Pancreas (tissue), 10 donors: ENCODE data around the gene LRRC4C. TPM values are rescaled to one million over a fixed set of nuclear protein-coding genes. Genes with fewer than 3 reads are reported as not detected.

ENCODE experiments used
- ATAC-seq, 4 donors: fragments of 200-7000 bp; cut with Tn5 transposase; one replicate each; pipeline versions ENCODE4 v1.8.0 to v1.9.1; 2020; ENCODE audit warnings: mild to moderate bottlenecking in 4 of 4, moderate library complexity in 4 of 4
- DNase-seq, 6 donors: peaks; one replicate each; pipeline ENCODE4 v3.0.0-alpha.2; 2020
- FAIRE-seq: peaks from 2 replicates; lab custom pipeline; 2012; peaks lifted over from hg19 to GRCh38; lab: Jason Lieb, UNC
- H3K27ac ChIP-seq, 4 donors: fragments of 200-600 bp; sonication (generic); 1 replicate in 3 of 4; 2 replicates in 1 of 4; pipeline versions ENCODE4 v1.5.0 to v1.8.0; 2020
- H3K27me3 ChIP-seq, 4 donors: fragments of 200-600 bp; one replicate each; pipeline ENCODE4 v1.8.0; 2021
- H3K36me3 ChIP-seq, 3 donors: fragments of 200-600 bp; sonication (generic) in 1 of 3; one replicate each; pipeline versions ENCODE4 v1.5.0 to v1.8.0; 2020 to 2021
- H3K4me1 ChIP-seq, 3 donors: fragments of 200-600 bp; one replicate each; pipeline ENCODE4 v1.8.0; 2021
- H3K4me3 ChIP-seq, 4 donors: fragments of 200-600 bp; sonication (generic) in 2 of 4; one replicate each; pipeline versions ENCODE4 v1.5.0 to v1.8.0; 2020 to 2021
- H3K9me3 ChIP-seq, 4 donors: fragments of 200-600 bp; one replicate each; pipeline ENCODE4 v1.8.0; 2021
- CTCF ChIP-seq, 4 donors: fragments of 200-600 bp; sonication (generic) in 3 of 4; IDR thresholded peaks; one replicate each; pipeline versions ENCODE4 v1.5.0 to v1.8.0; 2021; ENCODE audit warnings: antibody characterized with exemption in 4 of 4
- WGBS, 2 donors: extraction: QIAGEN DNeasy Blood & Tissue Kit; methylation state at CpG; one replicate each; pipeline ENCODE4 v1.1.7; 2013; 5-methylcytosine and 5-hydroxymethylcytosine counted together
- intact Hi-C, 3 donors: fragments of 100-400 bp; cut with DNase I; formaldehyde crosslinking; loops; one replicate each; pipeline versions ENCODE4 v1.11.1 to v1.14.2; 2022
- polyA plus RNA-seq, 2 donors: library from polyadenylated mRNA; stranded (reverse); fragments of 200-250 nt; gene quantifications; one replicate each; pipeline ENCODE4 v1.2.3, GENCODE V29; 2013
- total RNA-seq, 6 donors: library from RNA; stranded (reverse); fragmentation: NEBNext Ultra II Directional in 4 of 6; extraction: Animal tissue kit (Norgen Biotek cat#: 25700) in 4 of 6; gene quantifications; one replicate each; pipeline versions ENCODE4 v1.2.1 to v1.2.4, GENCODE V29; 2021 to 2023
- donor health status: healthy with polysubstance abuse.
- donor health status: DM: no; HTN: no; CAD: no; lungs with moderate emphysema.
- donor health status: DM: no; HTN: no; CAD: no.
- donor health status: control.
- donor health status: control.
- donor health status: Bipolar disorder and iron deficiency.
- donor health status: DM: yes; HTN: yes; CAD: no.
- donor health status: DM: no; HTN: no; CAD: no.
- donor health status: DM: no; HTN: no; CAD: no.
- donor health status: DM: yes; HTN: yes; CAD: no.

The LRRC4C gene
- total and polyA plus RNA-seq, 8 donors: 0.04 to 0.84 (median 0.16) TPM

GRCh38 chr11:40387240-40387980, 1072.0 kb downstream of the LRRC4C start:
- Histone ChIP-seq H3K4me3 (no peak overlapping the region), H3K4me1 (peaks cover 0 to 6% (median 0%) of the 10 kb centered on the region in 3 donors), H3K27me3 (no peaks in the 10 kb centered on the region), H3K9me3 (no peaks in the 10 kb centered on the region), H3K27ac (no peak overlapping the region), H3K36me3 (no peaks in the 10 kb centered on the region)
- FAIRE-seq: no peak
- 57 to 66% methylated on average over 2 of the region's 2 CpGs for WGBS, 2 donors
- no peak for ATAC-seq
- intact Hi-C loops: no loop called here
- DNase-seq: no peak
- TF ChIP-seq CTCF (IDR thresholded peaks at IDR 0.05): no peak

- ATAC-seq: no peak
- H3K36me3 ChIP-seq: no peaks in the 10 kb centered on the region
- no peak for TF ChIP-seq CTCF (IDR thresholded peaks at IDR 0.05)
- H3K27ac ChIP-seq: no peak overlapping the region
- H3K9me3 ChIP-seq: no peaks in the 10 kb centered on the region
- 52 to 80% methylated on average over 1 of the region's 1 CpG for WGBS, 2 donors
- peaks cover 0 to 6% (median 0%) of the 10 kb centered on the region in 3 donors for H3K4me1 ChIP-seq
- no peaks in the 10 kb centered on the region for H3K27me3 ChIP-seq
- H3K4me3 ChIP-seq: no peak overlapping the region
- DNase-seq: no peak
- no peak for FAIRE-seq
- intact Hi-C loops: no loop called here
Measured at GRCh38 chr11:40384991-40385390, 1074.5 kb downstream of the LRRC4C start.

GRCh38 chr11:40381481-40381880, 1078.0 kb downstream of the LRRC4C start:
- FAIRE-seq (no peak), DNase-seq (no peak), ATAC-seq (no peak)
- H3K4me1 ChIP-seq: no peaks in the 10 kb centered on the region
- H3K27me3 ChIP-seq: no peaks in the 10 kb centered on the region
- no peak overlapping the region for H3K4me3 ChIP-seq
- 58 to 70% methylated on average over 3 of the region's 3 CpGs for WGBS, 2 donors
- H3K36me3 ChIP-seq: no peaks in the 10 kb centered on the region
- no peaks in the 10 kb centered on the region for H3K9me3 ChIP-seq
- no peak for TF ChIP-seq CTCF (IDR thresholded peaks at IDR 0.05)
- H3K27ac ChIP-seq: no peak overlapping the region
- intact Hi-C loops: no loop called here

- intact Hi-C loops: no loop called here
- ATAC-seq (no peak), FAIRE-seq (no peak), DNase-seq (no peak)
- H3K36me3 ChIP-seq: no peaks in the 10 kb centered on the region
- H3K9me3 ChIP-seq: no peaks in the 10 kb centered on the region
- 60 to 69% methylated on average over 5 of the region's 5 CpGs for WGBS, 2 donors
- H3K4me3 ChIP-seq: no peak overlapping the region
- no peak for TF ChIP-seq CTCF (IDR thresholded peaks at IDR 0.05)
- no peak overlapping the region for H3K27ac ChIP-seq
- no peaks in the 10 kb centered on the region for H3K27me3 ChIP-seq
- no peaks in the 10 kb centered on the region for H3K4me1 ChIP-seq
Measured at GRCh38 chr11:40380835-40381234, 1078.6 kb downstream of the LRRC4C start.

GRCh38 chr11:40376331-40376730, 1083.1 kb downstream of the LRRC4C start:
- H3K36me3 ChIP-seq: no peaks in the 10 kb centered on the region
- H3K4me3 ChIP-seq: no peak overlapping the region
- WGBS, 2 donors: 73 to 84% methylated on average over 3 of the region's 3 CpGs
- no peak for TF ChIP-seq CTCF (IDR thresholded peaks at IDR 0.05)
- H3K4me1 ChIP-seq: no peaks in the 10 kb centered on the region
- ATAC-seq (no peak), FAIRE-seq (no peak), DNase-seq (no peak)
- no peak overlapping the region for H3K27ac ChIP-seq
- H3K9me3 ChIP-seq: no peaks in the 10 kb centered on the region
- intact Hi-C loops: no loop called here
- H3K27me3 ChIP-seq: no peaks in the 10 kb centered on the region
